SK-N-SH treated with all-trans-retinoic acid at 6 μM for 48 hours (cell line): ENCODE measurements around the gene RFC2.

Experiments used
- ARNTL ChIP-seq: fragments of 450-650 bp; formaldehyde crosslinking; IDR thresholded peaks from 2 replicates; pipeline ENCODE4 v1.5.0; 2020; ENCODE audit warnings: low read depth, mild to moderate bottlenecking, moderate library complexity, borderline replicate concordance
- CREB5 ChIP-seq: fragments of 250-450 bp; sonication (Bioruptor Pico); IDR thresholded peaks from 2 replicates; pipeline ENCODE4 v1.5.1; 2020; ENCODE audit warnings: low read depth, mild to moderate bottlenecking, moderate library complexity
- CSRNP3 ChIP-seq: fragments of 250-450 bp; sonication (Bioruptor Pico); IDR thresholded peaks from 2 replicates; pipeline ENCODE4 v1.5.1; 2021; ENCODE audit warnings: mild to moderate bottlenecking, moderate library complexity
- ESRRG ChIP-seq: fragments of 250-450 bp; sonication (Bioruptor Pico); IDR thresholded peaks from 2 replicates; pipeline ENCODE4 v1.6.1; 2021; ENCODE audit warnings: mild to moderate bottlenecking
- GLIS3 ChIP-seq: fragments of 250-450 bp; sonication (Bioruptor Pico); IDR thresholded peaks from 2 replicates; pipeline ENCODE4 v1.5.0; 2020; ENCODE audit warnings: mild to moderate bottlenecking, moderate library complexity
- OSR1 ChIP-seq: fragments of 250-450 bp; sonication (Bioruptor Pico); IDR thresholded peaks from 2 replicates; pipeline ENCODE4 v1.8.0; 2022; ENCODE audit warnings: moderate library complexity, mild to moderate bottlenecking, inconsistent platforms
- RARB ChIP-seq: fragments of 250-450 bp; sonication (Bioruptor Pico); IDR thresholded peaks from 2 replicates; pipeline ENCODE4 v1.8.0; 2021; ENCODE audit warnings: mild to moderate bottlenecking, moderate library complexity
- SNAI2 ChIP-seq: fragments of 250-450 bp; sonication (Bioruptor Pico); IDR thresholded peaks from 2 replicates; pipeline ENCODE4 v1.5.0; 2020; ENCODE audit warnings: mild to moderate bottlenecking, moderate library complexity
- TCF4 ChIP-seq: fragments of 250-450 bp; sonication (Bioruptor Pico); IDR thresholded peaks from 2 replicates; pipeline ENCODE4 v1.8.0; 2021; ENCODE audit warnings: mild to moderate bottlenecking, moderate library complexity, borderline replicate concordance
- TOX ChIP-seq: fragments of 250-450 bp; sonication (Bioruptor Pico); IDR thresholded peaks from 2 replicates; pipeline ENCODE4 v1.8.0; 2021; ENCODE audit warnings: mild to moderate bottlenecking, moderate library complexity, borderline replicate concordance
- ZC3H10 ChIP-seq: fragments of 250-450 bp; sonication (Bioruptor Pico); IDR thresholded peaks from 2 replicates; pipeline ENCODE4 v1.5.1; 2021; ENCODE audit warnings: mild to moderate bottlenecking, moderate library complexity
- ZFP3 ChIP-seq: fragments of 250-450 bp; sonication (Bioruptor Pico); IDR thresholded peaks from 2 replicates; pipeline ENCODE4 v1.5.0; 2020; ENCODE audit warnings: mild to moderate bottlenecking, moderate library complexity
- ZFP30 ChIP-seq: fragments of 450-650 bp; formaldehyde crosslinking; IDR thresholded peaks from 2 replicates; pipeline ENCODE4 v1.5.0; 2022; ENCODE audit warnings: mild to moderate bottlenecking, moderate library complexity
- ZNF70 ChIP-seq: fragments of 450-650 bp; formaldehyde crosslinking; IDR thresholded peaks from 2 replicates; pipeline ENCODE4 v1.5.0; 2020; ENCODE audit warnings: mild to moderate bottlenecking, moderate library complexity

GRCh38 chr7:74252893-74253292 is 1.3 kb downstream of the RFC2 start:
- no peak for TF ChIP-seq ARNTL
- no peak for TF ChIP-seq CSRNP3
- TF ChIP-seq ZFP30 (CRISPR knock-in tag), result no peak
- no peak for TF ChIP-seq OSR1 (CRISPR knock-in tag)
- TF ChIP-seq RARB, result no peak
- no peak for TF ChIP-seq ESRRG
- no peak for TF ChIP-seq GLIS3
- TF ChIP-seq ZFP3, result no peak
- TF ChIP-seq TCF4 (CRISPR knock-in tag), result no peak
- TF ChIP-seq ZNF70 (CRISPR knock-in tag), result no peak
- TF ChIP-seq TOX (CRISPR knock-in tag), result no peak
- no peak for TF ChIP-seq CREB5 (CRISPR knock-in tag)
- no peak for TF ChIP-seq ZC3H10 (CRISPR knock-in tag)
- no peak for TF ChIP-seq SNAI2 (CRISPR knock-in tag)
